ENCODE measurements around the gene RTN1. TPM values are rescaled to one million over a fixed set of nuclear protein-coding genes. Genes with fewer than 3 reads are reported as not detected.
A peak's percentile ranks its signal among the peaks of the same experiment; 100 is the strongest.

RTN1 gene
- polyA plus RNA-seq, 1 donor = 45.0 TPM

DNA sequence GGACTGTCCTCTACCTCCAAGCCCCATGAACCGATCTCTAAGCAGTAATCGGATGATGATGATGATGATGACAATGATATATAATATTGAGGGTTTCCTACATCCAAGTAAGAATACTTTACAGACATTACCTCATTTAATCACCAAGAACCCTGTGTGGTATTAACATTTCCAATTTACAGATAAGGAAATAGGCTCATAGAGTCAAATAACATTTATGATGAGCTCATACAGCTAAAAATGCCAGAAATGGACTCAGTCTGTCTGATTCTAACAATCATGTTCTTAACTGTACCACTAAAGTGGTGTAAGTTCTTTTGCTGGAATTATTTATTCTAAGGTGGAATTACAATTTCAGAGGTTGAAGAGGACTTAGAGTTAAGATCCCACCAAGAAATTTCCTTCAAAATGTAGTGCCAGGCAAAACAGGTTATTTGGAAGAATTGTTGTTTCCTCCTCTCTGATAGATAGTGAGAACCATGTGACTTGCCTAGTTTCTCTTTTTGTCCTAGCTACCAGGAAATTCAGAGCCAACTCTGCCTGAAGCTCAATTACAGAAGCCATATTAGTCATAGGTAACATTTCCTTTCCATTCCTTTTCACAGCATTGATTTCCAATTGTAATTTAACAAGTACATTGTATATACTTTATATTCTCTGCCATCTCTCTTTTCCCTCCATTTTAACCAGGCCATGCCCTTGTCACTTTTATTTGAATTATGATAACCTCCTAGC lies 270.2 kb downstream of the RTN1 start:
- peaks cover 9% of the 10 kb centered on the region for H3K4me1 ChIP-seq (ENCODE audit: control insufficient read depth, insufficient read depth, low read length)
- H3K36me3 ChIP-seq (ENCODE audit: control insufficient read depth, insufficient read depth, low read length) = no peaks in the 10 kb centered on the region
- H3K27me3 ChIP-seq (ENCODE audit: control insufficient read depth, insufficient read depth, low read length) = no peaks in the 10 kb centered on the region
- H3K9me3 ChIP-seq (ENCODE audit: control insufficient read depth, low read depth, low read length) = no peaks in the 10 kb centered on the region
- no peak overlapping the region for H3K4me3 ChIP-seq (ENCODE audit: low read length)
- peak in 1 of 2 donors; percentile 56 for DNase-seq
- H3K27ac ChIP-seq (ENCODE audit: low read length) = peak overlapping the region; percentile 83
- no CpG with 5 or more reads among the region's 2 CpGs for WGBS (ENCODE audit: insufficient coverage, low lambda C conversion rate)

DNA sequence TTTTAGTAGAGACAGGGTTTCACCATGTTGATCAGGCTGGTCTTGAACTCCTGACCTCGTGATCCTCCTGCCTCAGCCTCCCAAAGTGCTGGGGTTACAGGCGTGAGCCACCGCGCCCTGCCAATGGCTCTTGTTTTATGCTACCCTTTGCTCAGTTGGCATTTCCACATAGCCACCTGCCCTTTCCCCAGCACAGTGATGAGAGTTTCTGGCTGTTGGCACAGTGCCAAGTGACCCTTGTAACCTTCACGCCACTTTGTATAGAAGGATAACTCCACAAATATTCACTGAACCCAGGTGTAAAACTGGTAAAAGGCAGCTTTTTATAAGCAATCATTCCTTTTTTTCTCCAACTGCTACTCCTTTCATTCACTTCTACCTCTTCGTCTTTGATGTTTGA lies 275.5 kb downstream of the RTN1 start:
- H3K27ac ChIP-seq (ENCODE audit: low read length) = peak overlapping the region; percentile 2
- peak; percentile 71 to 85 for DNase-seq
- H3K4me3 ChIP-seq (ENCODE audit: low read length) = no peak overlapping the region
- H3K36me3 ChIP-seq (ENCODE audit: control insufficient read depth, insufficient read depth, low read length) = no peaks in the 10 kb centered on the region
- H3K4me1 ChIP-seq (ENCODE audit: control insufficient read depth, insufficient read depth, low read length) = peaks cover 5% of the 10 kb centered on the region
- H3K27me3 ChIP-seq (ENCODE audit: control insufficient read depth, insufficient read depth, low read length) = no peaks in the 10 kb centered on the region
- WGBS (ENCODE audit: insufficient coverage, low lambda C conversion rate) = 40% methylated on average over 1 of the region's 6 CpGs
- no peaks in the 10 kb centered on the region for H3K9me3 ChIP-seq (ENCODE audit: control insufficient read depth, low read depth, low read length)

DNA sequence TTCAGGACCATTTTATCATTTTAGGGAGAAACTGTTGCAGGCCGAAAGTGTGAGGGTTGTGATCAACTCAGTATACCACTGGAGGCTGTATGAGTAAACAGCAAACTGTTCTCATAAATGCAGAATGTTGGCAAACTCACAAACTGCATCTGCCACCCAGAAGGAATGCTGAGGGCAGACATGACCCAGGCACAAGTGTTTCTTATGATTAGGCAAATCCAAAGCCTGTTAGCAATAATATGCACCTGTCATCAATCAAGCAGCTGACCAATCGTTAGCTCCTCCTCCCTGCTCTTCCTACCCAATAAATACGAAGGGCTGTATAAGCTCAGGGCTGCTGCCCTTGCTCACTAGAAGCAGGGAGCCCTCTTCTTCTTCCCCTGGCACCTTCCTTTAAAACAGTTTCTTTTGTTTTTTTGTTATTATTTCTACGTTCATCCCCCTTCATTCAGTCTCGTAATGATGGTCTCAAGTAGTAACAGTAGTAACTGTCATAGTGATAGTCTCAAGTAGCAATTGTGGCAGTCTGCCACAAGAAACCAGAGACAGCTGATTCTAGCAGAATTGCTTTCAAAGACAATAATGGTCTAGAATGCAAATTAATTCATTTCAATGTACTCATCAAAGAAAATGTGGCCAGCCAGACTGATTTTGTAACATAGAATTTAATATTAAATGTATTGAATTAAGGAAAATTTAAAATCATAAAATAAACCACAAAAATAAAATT lies 278.8 kb downstream of the RTN1 start:
- Histone ChIP-seq H3K4me3 (ENCODE audit: low read length) (no peak overlapping the region), H3K27me3 (ENCODE audit: control insufficient read depth, insufficient read depth, low read length) (no peaks in the 10 kb centered on the region), H3K27ac (ENCODE audit: low read length) (no peak overlapping the region), H3K9me3 (ENCODE audit: control insufficient read depth, low read depth, low read length) (no peaks in the 10 kb centered on the region), H3K36me3 (ENCODE audit: control insufficient read depth, insufficient read depth, low read length) (no peaks in the 10 kb centered on the region), H3K4me1 (ENCODE audit: control insufficient read depth, insufficient read depth, low read length) (peaks cover 8% of the 10 kb centered on the region)
- DNase-seq = no peak
- 96% methylated on average over 4 of the region's 5 CpGs for whole genome bisulfite sequencing (ENCODE audit: insufficient coverage, low lambda C conversion rate)

DNA sequence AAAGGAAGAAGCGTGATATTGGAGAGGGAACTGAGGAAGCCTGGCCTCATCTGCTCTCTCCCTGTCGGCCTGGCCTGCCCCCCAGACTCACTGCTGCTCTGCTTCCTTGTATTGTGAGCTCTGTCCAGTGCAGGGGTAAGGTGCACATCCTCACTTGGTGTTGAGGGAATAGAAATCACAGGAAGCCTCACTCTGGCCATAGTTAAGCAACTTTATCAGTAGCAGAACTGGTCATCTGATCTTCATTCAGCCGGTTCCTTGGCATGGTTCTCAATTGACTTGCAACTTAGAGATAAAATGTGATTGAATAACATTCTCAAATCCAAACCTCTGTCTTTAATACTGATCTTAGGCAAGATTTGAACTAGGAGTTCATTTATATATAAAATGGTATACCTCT lies 282.5 kb downstream of the RTN1 start:
- Histone ChIP-seq H3K36me3 (ENCODE audit: control insufficient read depth, insufficient read depth, low read length) (no peaks in the 10 kb centered on the region), H3K4me1 (ENCODE audit: control insufficient read depth, insufficient read depth, low read length) (peaks cover 4% of the 10 kb centered on the region), H3K9me3 (ENCODE audit: control insufficient read depth, low read depth, low read length) (no peaks in the 10 kb centered on the region), H3K27ac (ENCODE audit: low read length) (peak overlapping the region; percentile 10), H3K4me3 (ENCODE audit: low read length) (no peak overlapping the region), H3K27me3 (ENCODE audit: control insufficient read depth, insufficient read depth, low read length) (no peaks in the 10 kb centered on the region)
- WGBS (ENCODE audit: insufficient coverage, low lambda C conversion rate) = no CpG with 5 or more reads among the region's 3 CpGs
- DNase-seq = peak; percentile 65 to 67

DNA sequence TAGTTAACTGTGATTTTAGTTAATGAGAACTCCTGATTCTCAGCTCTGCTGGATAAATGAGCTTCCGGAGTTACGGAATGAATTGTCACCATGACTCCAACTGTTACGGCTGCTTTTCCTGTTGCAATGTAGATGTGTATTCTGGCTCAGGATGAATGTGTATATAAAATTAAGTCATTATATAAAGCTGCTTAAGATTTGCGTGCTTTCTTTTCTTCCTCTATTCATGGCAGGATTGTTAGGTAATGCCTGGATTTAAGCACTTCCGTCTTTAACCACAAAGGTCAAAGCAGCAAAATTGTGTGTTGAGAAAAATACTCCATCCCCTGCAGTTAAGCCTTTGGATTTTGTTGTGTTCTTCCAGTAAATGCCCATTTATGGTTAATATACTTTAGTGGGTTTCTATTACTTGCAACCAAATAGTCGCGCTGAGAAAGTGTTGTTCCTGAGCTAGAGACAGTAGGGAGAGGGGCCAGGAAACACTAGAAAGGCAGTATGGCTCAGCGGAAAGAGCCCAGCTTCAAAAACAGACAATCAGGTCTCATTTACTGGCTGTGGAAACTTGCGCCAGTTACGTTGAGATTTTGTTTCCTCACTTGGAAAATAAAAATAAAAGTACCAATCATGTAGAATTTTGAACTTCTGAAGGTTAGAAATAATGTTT lies 284.6 kb downstream of the RTN1 start:
- H3K27ac ChIP-seq (ENCODE audit: low read length) = no peak overlapping the region
- no peak overlapping the region for H3K4me3 ChIP-seq (ENCODE audit: low read length)
- no peaks in the 10 kb centered on the region for H3K36me3 ChIP-seq (ENCODE audit: control insufficient read depth, insufficient read depth, low read length)
- no peaks in the 10 kb centered on the region for H3K27me3 ChIP-seq (ENCODE audit: control insufficient read depth, insufficient read depth, low read length)
- peaks cover 7% of the 10 kb centered on the region for H3K4me1 ChIP-seq (ENCODE audit: control insufficient read depth, insufficient read depth, low read length)
- no peak for DNase-seq
- H3K9me3 ChIP-seq (ENCODE audit: control insufficient read depth, low read depth, low read length) = no peaks in the 10 kb centered on the region
- 76% methylated on average over 4 of the region's 10 CpGs for WGBS (ENCODE audit: insufficient coverage, low lambda C conversion rate)

DNA sequence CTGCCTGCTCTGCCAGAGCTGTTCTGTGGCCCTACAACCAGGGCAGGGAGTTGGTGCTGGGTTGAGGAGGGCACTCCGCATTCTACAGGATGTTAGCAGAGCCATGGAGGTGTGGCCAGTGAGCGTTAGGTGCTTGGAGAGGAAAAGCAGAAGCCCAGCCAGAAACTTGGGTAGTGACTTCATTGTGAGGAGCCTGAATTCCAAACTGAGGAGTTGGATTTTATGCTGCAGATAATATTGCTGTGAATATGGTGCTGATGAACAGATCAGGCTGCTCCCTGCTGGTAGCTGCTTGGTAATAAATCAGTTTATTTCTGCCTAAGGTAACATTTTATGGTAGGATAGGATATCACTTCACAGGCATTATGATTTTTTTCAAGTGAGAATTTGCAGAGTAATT lies 286.8 kb downstream of the RTN1 start:
- no peak overlapping the region for H3K4me3 ChIP-seq (ENCODE audit: low read length)
- H3K27me3 ChIP-seq (ENCODE audit: control insufficient read depth, insufficient read depth, low read length) = no peaks in the 10 kb centered on the region
- no peaks in the 10 kb centered on the region for H3K36me3 ChIP-seq (ENCODE audit: control insufficient read depth, insufficient read depth, low read length)
- WGBS (ENCODE audit: insufficient coverage, low lambda C conversion rate) = no CpG with 5 or more reads among the region's 2 CpGs
- H3K27ac ChIP-seq (ENCODE audit: low read length) = no peak overlapping the region
- no peak for DNase-seq
- no peaks in the 10 kb centered on the region for H3K9me3 ChIP-seq (ENCODE audit: control insufficient read depth, low read depth, low read length)
- peaks cover 12% of the 10 kb centered on the region for H3K4me1 ChIP-seq (ENCODE audit: control insufficient read depth, insufficient read depth, low read length)

DNA sequence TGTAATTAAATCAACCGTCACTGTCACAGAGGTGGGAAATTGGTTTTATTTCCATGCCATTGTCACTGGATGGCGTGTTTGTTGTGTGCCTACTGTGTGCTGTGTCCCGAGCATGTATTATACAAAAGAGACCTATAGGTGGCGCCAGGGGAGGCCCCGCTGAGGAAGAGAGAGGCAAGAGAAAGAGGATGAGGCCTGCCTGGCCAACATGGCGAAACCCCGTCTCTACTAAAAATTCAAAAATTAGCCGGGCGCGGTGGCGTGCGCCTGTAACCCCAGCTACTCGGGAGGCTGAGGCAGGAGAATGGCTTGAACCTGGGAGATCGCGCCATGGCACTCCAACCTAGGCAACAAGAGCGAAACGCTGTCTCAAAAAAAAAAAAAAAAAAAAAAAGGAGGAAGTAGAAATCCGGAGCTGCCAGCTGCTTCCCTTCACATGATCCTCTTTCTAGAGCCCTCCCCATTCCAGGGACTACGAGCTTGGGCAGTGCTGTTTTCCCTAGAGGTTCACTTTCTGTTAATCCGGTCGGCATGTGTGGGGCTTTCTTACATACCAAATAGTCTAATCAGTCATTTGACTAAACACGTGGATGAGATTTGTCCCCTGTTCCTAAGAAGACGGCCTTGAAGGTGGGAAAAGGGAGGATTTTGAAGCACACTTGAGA lies 287.6 kb downstream of the RTN1 start:
- WGBS (ENCODE audit: insufficient coverage, low lambda C conversion rate) = 90% methylated on average over 4 of the region's 23 CpGs
- Histone ChIP-seq H3K36me3 (ENCODE audit: control insufficient read depth, insufficient read depth, low read length) (no peaks in the 10 kb centered on the region), H3K27me3 (ENCODE audit: control insufficient read depth, insufficient read depth, low read length) (no peaks in the 10 kb centered on the region), H3K9me3 (ENCODE audit: control insufficient read depth, low read depth, low read length) (no peaks in the 10 kb centered on the region), H3K4me1 (ENCODE audit: control insufficient read depth, insufficient read depth, low read length) (peaks cover 11% of the 10 kb centered on the region), H3K27ac (ENCODE audit: low read length) (no peak overlapping the region), H3K4me3 (ENCODE audit: low read length) (no peak overlapping the region)
- DNase-seq = no peak

DNA sequence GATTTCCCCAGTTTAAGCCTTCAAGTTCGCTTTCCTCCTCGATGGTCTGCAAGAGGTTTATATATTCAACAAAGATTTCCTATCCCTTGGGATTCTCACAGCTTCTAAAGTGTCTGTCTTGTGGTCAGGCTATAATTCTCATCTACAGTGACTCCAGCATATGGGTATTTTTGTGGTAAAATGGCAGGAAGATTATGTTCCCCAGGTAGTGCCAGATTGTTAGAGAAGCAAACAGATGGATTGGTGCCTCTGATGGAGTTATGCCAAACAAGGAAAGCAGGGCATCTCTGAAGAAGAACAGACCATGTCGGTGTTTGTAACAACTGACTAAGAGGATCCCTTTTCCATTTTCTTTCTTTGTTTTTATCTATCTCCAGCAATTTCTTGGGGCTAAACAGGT lies 288.4 kb downstream of the RTN1 start:
- Histone ChIP-seq H3K36me3 (ENCODE audit: control insufficient read depth, insufficient read depth, low read length) (no peaks in the 10 kb centered on the region), H3K4me3 (ENCODE audit: low read length) (no peak overlapping the region), H3K4me1 (ENCODE audit: control insufficient read depth, insufficient read depth, low read length) (peaks cover 8% of the 10 kb centered on the region), H3K9me3 (ENCODE audit: control insufficient read depth, low read depth, low read length) (no peaks in the 10 kb centered on the region), H3K27ac (ENCODE audit: low read length) (no peak overlapping the region), H3K27me3 (ENCODE audit: control insufficient read depth, insufficient read depth, low read length) (no peaks in the 10 kb centered on the region)
- no CpG with 5 or more reads among the region's 3 CpGs for WGBS (ENCODE audit: insufficient coverage, low lambda C conversion rate)
- no peak for DNase-seq

DNA sequence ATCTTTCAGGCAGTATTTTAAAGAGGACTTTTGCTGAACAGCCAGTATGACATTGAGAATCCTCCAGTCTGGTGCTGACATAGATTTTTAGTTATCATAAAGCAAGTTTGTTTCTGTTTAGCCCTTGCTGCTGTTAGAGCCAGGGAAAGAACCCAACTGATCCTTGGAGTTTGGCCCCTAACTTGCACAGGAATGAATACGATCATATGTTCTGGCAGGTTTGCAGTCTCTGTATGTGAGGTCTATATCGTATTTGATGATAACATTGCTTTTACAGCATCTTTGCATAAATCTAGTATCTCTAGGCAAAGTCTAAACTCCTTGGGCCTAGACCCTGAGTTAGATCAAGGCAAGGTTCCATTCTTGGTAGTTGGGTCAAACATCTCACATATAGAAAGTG lies 289.7 kb downstream of the RTN1 start:
- no peak overlapping the region for H3K4me3 ChIP-seq (ENCODE audit: low read length)
- WGBS (ENCODE audit: insufficient coverage, low lambda C conversion rate) = no CpG with 5 or more reads among the region's 2 CpGs
- peak overlapping the region; percentile 50 for H3K27ac ChIP-seq (ENCODE audit: low read length)
- H3K4me1 ChIP-seq (ENCODE audit: control insufficient read depth, insufficient read depth, low read length) = peaks cover 8% of the 10 kb centered on the region
- H3K36me3 ChIP-seq (ENCODE audit: control insufficient read depth, insufficient read depth, low read length) = no peaks in the 10 kb centered on the region
- no peaks in the 10 kb centered on the region for H3K27me3 ChIP-seq (ENCODE audit: control insufficient read depth, insufficient read depth, low read length)
- H3K9me3 ChIP-seq (ENCODE audit: control insufficient read depth, low read depth, low read length) = no peaks in the 10 kb centered on the region
- peak; percentile 67 to 73 for DNase-seq
